Lower lobe of right lung (tissue), 2 donors: ENCODE data around the gene TMEM138. TPM values are rescaled to one million over a fixed set of nuclear protein-coding genes. Genes with fewer than 3 reads are reported as not detected.

Source experiments
- ATAC-seq, 2 donors: fragments of 200-7000 bp; cut with Tn5 transposase; one replicate each; pipeline ENCODE4 v1.9.1; 2020 to 2022; ENCODE audit warnings: mild to moderate bottlenecking in 2 of 2, moderate library complexity in 2 of 2
- DNase-seq: peaks from one replicate; pipeline ENCODE4 v3.0.0-alpha.2; 2020
- H3K27ac ChIP-seq: fragments of 200-600 bp; one replicate; pipeline ENCODE4 v1.8.0; 2022
- H3K27me3 ChIP-seq: fragments of 200-600 bp; one replicate; pipeline ENCODE4 v1.8.0; 2022; ENCODE audit warnings: low read depth
- H3K36me3 ChIP-seq: fragments of 200-600 bp; one replicate; pipeline ENCODE4 v1.8.0; 2022; ENCODE audit warnings: mild to moderate bottlenecking
- H3K4me1 ChIP-seq: fragments of 200-600 bp; one replicate; pipeline ENCODE4 v1.8.0; 2022
- H3K4me3 ChIP-seq: fragments of 200-600 bp; one replicate; pipeline ENCODE4 v1.8.0; 2022; ENCODE audit warnings: mild to moderate bottlenecking
- H3K9me3 ChIP-seq: fragments of 200-600 bp; one replicate; pipeline ENCODE4 v1.8.0; 2022
- CTCF ChIP-seq: fragments of 200-600 bp; IDR thresholded peaks from one replicate; pipeline ENCODE4 v1.8.0; 2022; ENCODE audit warnings: antibody characterized with exemption, mild to moderate bottlenecking
- intact Hi-C: fragments of 100-400 bp; cut with DNase I; formaldehyde crosslinking; loops from one replicate; pipeline ENCODE4 v1.11.0; 2022
- total RNA-seq: library from RNA; stranded (reverse); fragmentation: NEBNext Ultra II Directional; extraction: Animal tissue kit (Norgen Biotek cat#: 25700); gene quantifications from one replicate; pipeline ENCODE4 v1.2.1, GENCODE V29; 2021
- donor health status: DM: no; HTN: yes; CAD: no; lungs with severe emphysema.

TMEM138 gene
- total RNA-seq, 1 donor from 2014 or later = 38.9 TPM

- Histone ChIP-seq H3K4me3 (no peak overlapping the region), H3K27ac (no peak overlapping the region), H3K27me3 (no peaks in the 10 kb centered on the region), H3K36me3 (peaks cover 90% of the 10 kb centered on the region), H3K9me3 (no peaks in the 10 kb centered on the region), H3K4me1 (no peaks in the 10 kb centered on the region)
- intact Hi-C loops = no loop called here
- ATAC-seq (no peak), DNase-seq (no peak)
- TF ChIP-seq CTCF = no peak
These were observed 12.3 kb upstream of the TMEM138 start for GRCh38 chr11:61349916-61350315.

- no peak overlapping the region for H3K4me3 ChIP-seq
- DNase-seq (no peak), ATAC-seq (no peak)
- intact Hi-C loops = no loop called here
- no peaks in the 10 kb centered on the region for H3K9me3 ChIP-seq
- peaks cover 85% of the 10 kb centered on the region for H3K36me3 ChIP-seq
- no peaks in the 10 kb centered on the region for H3K27me3 ChIP-seq
- no peak for TF ChIP-seq CTCF
- no peak overlapping the region for H3K27ac ChIP-seq
- no peaks in the 10 kb centered on the region for H3K4me1 ChIP-seq
These were observed 11.8 kb upstream of the TMEM138 start for GRCh38 chr11:61350336-61350735.

GRCh38 chr11:61350803-61351202 lies 11.4 kb upstream of the TMEM138 start:
- no peaks in the 10 kb centered on the region for H3K4me1 ChIP-seq
- no peak for DNase-seq
- H3K27me3 ChIP-seq = no peaks in the 10 kb centered on the region
- no peak overlapping the region for H3K4me3 ChIP-seq
- intact Hi-C loops = no loop called here
- no peaks in the 10 kb centered on the region for H3K9me3 ChIP-seq
- ATAC-seq = no peak
- H3K27ac ChIP-seq = no peak overlapping the region
- peaks cover 81% of the 10 kb centered on the region for H3K36me3 ChIP-seq
- no peak for TF ChIP-seq CTCF

GRCh38 chr11:61352038-61352437 lies 10.1 kb upstream of the TMEM138 start:
- intact Hi-C loops = no loop called here
- TF ChIP-seq CTCF = no peak
- H3K36me3 ChIP-seq = peaks cover 74% of the 10 kb centered on the region

GRCh38 chr11:61353131-61354067 lies 8.8 kb upstream of the TMEM138 start:
- no peaks in the 10 kb centered on the region for H3K27me3 ChIP-seq
- intact Hi-C loops = no loop called here
- H3K4me1 ChIP-seq = peaks cover 19% of the 10 kb centered on the region
- no peak overlapping the region for H3K27ac ChIP-seq
- peaks cover 63% of the 10 kb centered on the region for H3K36me3 ChIP-seq
- DNase-seq = no peak
- no peak for ATAC-seq
- H3K9me3 ChIP-seq = no peaks in the 10 kb centered on the region
- H3K4me3 ChIP-seq = no peak overlapping the region
- TF ChIP-seq CTCF = no peak

More at GRCh38 chr11:61352038-61352437, 10.1 kb upstream of the TMEM138 start:
- Histone ChIP-seq H3K4me1 (peaks cover 7% of the 10 kb centered on the region), H3K9me3 (no peaks in the 10 kb centered on the region), H3K27me3 (no peaks in the 10 kb centered on the region), H3K27ac (no peak overlapping the region), H3K4me3 (no peak overlapping the region)
- ATAC-seq = no peak
- DNase-seq = no peak
